ENCODE measurements around the gene PPBP.

GRCh38 chr4:73992050-73992449, 4.1 kb upstream of the PPBP start:
- TF ChIP-seq CTCF (IDR thresholded peaks at IDR 0.05), result no peak
- TF ChIP-seq POLR2A (IDR thresholded peaks at IDR 0.05), result no peak
- TF ChIP-seq POLR2AphosphoS5 (IDR thresholded peaks at IDR 0.05; ENCODE audit: insufficient read depth in 1 of 2, low read depth in 1 of 2), result no peak
